COLO829 (cell line): Measurements from ENCODE around the gene CRIM1.

Experiments used
- DNase-seq: peaks from one replicate; pipeline ENCODE4 v3.0.0; 2012; ENCODE audit warnings: low spot score

The CRIM1 gene

DNA sequence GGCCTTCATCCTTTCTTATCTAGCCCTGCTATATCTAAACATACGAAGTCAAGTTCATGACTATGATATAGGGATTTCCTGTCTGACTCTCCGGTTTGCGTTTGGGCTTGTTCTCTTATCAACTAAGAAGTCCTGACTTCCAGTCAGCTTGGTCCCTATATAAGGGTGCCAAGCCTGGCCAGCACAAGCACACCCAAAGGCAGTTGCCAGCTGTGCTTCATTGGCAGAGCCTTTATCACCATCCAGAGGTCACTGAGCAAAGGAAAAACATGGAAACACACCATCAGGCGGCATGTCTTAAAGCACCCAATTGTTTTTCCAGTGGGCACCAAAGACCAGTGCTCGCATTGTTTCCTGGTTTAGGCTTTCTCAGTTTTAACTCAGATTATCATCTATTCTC is 169.7 kb downstream of the CRIM1 start:
- no peak for DNase-seq

DNA sequence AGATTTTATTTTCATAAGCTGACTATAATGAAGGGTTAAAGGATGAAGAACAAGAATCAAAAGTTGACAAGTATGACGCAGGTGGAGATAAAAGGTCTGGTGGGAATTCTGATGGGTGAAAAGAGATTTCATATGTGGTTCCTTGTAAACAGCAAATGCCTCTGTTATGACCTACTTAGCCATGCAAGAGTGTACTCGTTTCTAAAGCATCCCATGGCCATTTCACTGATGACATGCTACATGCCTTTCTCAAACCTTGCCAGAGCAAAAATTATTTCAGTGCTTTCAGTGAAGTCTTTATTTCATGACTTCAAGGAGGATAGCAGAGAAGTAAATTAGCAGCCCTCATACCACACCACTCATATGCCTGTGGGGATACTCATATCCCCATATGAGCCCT is 170.6 kb downstream of the CRIM1 start:
- no peak for DNase-seq

GRCh38 chr2:36528274-36528673 is 172.7 kb downstream of the CRIM1 start:
- DNase-seq, result no peak

DNA sequence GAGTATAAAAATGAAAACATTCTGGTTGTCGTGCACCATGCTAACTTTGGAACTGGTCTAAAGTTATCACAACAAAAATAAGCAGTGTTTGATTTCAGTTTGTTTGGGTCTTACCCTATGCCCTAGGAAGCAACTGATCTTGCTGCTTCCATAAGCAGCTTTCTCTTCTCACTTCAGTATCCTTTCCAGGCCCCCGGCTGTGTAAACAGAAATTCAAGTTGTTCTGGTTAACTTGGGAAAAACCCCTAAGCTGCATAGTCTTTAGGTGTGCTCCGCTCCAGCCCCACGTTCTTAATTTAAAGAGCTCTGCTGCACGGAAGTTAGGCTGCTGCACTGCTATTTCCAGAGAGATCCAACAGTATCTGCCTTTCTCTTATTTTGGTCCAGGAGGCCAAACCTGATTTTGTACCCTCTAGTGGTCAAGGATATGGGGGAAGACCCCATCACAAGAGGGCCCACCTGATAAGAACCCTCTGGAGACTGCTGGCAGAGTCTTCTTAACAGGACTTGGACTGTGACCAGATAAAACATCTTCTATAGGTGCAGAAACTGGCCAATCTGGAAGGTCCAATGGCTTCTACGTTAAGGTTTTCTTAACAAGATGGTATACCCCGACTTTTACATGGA is 173.3 kb downstream of the CRIM1 start:
- no peak for DNase-seq

DNA sequence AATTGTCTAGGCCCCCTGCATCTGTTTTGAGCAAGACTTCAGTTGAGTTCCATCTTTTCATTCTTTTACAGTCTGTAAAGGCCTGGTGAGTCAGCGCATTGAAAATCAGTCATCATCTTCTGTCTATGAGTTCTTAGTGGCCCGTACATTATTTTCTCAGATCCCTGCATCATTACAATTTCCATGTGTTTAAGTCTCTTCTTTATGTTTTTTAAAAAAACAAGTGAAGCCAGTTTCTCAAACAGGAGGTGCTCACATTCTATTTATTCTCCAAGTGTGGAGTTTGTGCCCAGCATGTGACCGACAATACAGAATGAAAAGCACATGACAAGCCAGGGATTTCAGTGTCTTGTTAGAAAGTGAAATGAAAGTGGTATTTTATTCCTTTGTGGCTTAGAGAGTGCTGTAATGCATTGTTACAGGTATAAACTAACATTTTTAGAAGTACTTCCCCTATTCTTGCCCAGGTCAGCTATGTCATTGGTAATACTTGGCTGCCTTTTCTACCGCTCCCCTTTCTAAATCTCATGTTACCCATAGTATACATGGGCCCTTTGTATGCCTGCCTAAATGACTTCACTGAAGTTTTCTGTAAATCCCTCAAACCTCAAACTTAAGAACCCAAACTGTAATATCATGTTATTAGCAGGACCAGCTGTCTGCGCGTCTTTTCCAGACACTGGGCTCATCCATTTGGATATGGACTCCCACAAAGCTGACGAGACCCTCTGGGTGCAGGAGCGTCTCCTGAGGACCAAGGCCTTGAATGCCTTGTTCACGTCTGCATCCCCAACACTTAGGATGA is 174.8 kb downstream of the CRIM1 start:
- no peak for DNase-seq

DNA sequence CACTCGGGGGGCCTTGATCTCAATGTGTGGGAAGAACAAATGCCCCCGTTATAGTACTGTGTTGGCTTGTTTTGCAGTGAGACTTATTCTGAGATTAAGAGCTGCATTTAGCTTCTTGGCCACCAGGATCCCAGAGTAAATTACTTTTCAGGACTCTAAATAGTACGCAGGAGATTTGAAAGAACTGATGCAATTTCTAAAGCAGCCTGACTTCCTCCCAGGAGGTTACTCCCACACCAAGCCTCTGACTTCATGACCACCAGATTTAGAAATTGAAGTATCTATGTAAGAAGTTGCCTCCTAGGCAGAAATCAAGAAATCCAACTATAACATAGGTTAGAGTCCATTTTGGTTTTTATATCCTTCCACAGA is 175.4 kb downstream of the CRIM1 start:
- DNase-seq, result no peak

DNA sequence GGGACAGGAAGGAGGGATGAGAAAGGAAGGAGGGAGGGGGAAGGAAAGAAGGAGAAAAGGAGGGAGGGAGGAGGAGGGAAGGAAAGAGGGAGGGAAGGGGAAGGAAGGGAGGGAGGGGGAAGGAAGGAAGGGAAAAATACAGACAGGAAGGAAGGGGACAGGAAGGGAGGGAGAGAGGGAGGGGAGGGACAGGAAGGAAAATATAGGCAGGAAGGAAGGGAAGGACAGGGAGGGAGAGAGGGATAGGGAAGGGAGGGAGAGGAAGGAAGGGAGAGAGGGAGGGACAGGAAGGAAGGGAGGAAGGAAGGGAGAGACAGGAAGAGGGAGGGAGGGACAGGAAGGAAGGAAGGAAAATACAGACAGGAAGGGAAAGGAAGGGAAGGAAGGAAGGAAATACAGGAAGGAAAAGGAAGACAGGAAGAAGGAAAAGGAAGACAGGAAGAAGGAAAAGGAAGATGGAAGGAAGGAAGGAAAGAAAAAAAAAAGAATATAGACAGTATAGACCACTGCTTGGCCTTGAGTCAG is 178.8 kb downstream of the CRIM1 start:
- DNase-seq, result no peak

DNA sequence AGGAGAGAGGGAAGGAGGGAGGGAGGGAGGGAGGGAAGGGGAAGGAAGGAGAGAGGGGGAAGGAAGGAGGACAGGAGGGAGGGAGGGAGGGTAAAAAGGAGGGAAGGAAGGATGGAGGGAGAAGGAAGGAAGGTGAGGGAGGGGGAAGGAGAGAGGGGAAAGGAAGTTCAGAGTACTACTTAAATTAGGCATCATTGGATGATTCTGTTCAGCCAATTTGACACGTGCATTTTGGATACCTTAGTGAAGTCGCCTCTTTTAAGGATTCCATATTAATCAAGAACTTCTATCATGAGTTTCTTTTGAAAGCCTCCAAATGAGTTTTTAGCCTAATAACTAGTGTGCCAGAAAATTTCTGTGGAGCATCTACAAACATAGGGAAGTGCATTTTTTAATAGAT is 179.5 kb downstream of the CRIM1 start:
- DNase-seq, result no peak

DNA sequence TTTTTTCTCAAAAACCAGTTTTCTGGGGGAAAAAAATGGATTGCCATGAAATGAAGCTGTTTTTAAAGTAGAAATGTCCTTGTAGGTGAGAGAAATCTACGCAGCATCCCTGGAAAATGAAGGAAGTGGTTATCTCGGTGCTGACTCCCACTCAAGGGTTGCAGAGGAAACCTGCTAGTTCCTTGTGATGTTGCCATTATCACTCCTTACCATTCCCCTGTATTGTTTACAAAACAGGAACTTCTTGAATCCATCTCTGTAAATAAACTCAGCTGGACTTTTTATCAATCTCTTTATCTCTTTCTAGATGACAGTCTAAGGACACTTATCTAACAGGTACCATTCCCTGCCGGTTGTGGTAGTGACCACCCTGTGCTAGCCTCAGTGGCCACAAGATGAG is 181.2 kb downstream of the CRIM1 start:
- DNase-seq, result no peak

- no peak for DNase-seq
Observed at GRCh38 chr2:36538335-36538734, 182.8 kb downstream of the CRIM1 start.

DNA sequence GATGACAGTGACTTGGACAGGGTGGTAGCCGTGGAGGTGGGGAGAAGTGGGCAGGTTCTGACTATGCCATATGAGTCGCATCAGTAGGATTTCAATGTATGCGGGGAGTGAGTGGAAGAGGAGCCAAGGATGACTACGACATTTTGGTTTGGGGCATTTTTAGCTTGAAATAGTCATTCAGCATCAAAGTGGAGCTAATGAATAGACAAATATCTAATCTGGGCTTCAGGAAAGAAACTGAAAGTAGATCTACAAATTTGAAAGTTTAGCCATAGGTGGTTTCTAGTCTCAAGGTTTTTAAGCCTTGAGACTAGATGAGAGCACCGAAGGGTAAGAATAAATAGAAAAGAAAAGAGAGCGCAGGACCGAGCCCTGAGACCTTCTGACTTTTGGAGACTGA is 184.1 kb downstream of the CRIM1 start:
- DNase-seq, result no peak

- DNase-seq, result no peak
Observed at GRCh38 chr2:36540986-36541754, 185.6 kb downstream of the CRIM1 start.

GRCh38 chr2:36541891-36542595 is 186.5 kb downstream of the CRIM1 start:
- no peak for DNase-seq

- DNase-seq, result no peak
Observed at GRCh38 chr2:36544638-36545338, 189.2 kb downstream of the CRIM1 start.

DNA sequence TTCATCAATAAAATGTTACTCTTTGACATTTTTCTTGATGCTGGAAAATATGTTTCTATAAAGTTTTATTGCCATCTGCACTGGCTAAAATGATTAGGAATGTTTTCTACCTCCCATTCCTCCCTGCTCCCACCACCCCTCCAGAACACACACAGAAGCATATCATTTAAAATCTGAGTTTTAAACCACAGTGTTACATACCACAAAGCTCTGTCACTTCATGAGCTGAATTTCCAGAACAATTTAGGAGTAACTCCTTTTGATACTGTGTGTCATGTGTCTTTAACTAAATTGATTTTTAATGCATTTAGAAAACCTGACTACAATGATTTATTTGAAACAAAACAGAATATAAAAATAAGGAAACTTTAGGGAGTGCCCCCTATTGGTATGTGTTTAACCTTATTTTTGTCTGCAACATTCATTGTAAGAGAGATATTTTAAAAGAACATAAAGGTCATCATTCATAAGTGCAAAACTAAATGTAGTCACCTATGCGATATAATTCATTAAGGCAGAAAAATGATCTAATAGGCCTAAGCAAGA is 190.4 kb downstream of the CRIM1 start:
- no peak for DNase-seq

DNA sequence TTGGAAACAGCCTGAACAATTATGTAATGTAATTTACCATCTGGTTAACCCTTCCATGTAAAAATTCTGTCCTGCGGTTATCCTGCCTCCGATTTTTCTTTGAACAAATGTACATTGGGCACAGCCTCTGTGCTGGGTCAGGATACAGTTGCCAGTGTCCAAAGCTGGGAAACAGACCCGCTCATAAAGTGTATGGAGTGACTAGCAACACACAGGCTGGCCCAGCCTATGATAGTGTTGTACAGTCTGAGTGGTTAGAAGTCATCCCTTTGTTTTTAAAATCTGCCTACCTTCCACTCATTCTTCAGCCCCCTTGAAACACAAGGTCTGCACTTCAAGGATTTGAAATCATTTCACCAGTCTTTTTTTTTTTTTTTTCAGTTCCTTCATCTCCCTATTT is 192.3 kb downstream of the CRIM1 start:
- DNase-seq, result no peak

DNA sequence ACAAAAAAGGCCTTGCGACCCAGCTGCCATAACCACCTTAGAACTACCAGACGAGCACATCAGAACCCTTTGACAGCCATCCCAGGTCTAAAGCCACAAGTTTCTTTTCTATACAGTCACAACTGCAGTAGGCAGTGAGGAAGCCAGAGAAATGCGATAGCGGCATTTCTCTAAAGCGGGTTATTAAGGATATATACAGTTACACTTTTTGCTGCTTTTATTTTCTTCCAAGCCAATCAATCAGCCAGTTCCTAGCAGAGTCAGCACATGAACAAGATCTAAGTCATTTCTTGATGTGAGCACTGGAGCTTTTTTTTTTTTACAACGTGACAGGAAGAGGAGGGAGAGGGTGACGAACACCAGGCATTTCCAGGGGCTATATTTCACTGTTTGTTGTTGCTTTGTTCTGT is 193.6 kb downstream of the CRIM1 start:
- DNase-seq, result no peak

- no peak for DNase-seq
Observed at GRCh38 chr2:36550006-36550405, 194.4 kb downstream of the CRIM1 start.

- DNase-seq, result no peak
Observed at GRCh38 chr2:36553683-36554082, 198.1 kb downstream of the CRIM1 start.

GRCh38 chr2:36554531-36554930 is 199.0 kb downstream of the CRIM1 start:
- DNase-seq, result no peak

DNA sequence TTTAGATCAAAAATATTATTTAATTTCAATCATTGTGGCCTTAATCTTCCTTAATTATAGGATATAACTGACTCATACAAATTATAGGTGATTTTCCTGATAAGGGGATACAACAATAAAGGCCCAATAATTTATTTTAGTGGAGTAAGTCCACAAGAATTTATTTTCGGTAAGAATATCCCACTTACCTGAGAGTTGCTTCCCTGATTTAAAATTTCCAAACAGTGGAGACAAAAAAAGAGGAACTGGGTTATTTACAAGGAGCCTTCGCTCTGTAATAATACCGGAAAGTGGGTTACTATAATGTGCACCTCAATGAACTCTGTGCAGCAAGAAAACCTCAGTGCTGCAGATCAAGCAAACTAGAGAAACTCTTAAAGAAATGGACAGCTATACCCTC is 200.2 kb downstream of the CRIM1 start:
- no peak for DNase-seq
